HEK293 (cell line): Measurements from ENCODE around the gene PCBD2.

Source experiments
- CTCF ChIA-PET: fragments of 350-600 bp; formaldehyde crosslinking; extraction: SDS; loops from one replicate; lab custom pipeline; 2021; ENCODE audit warnings: antibody characterized with exemption; lab: Yijun Ruan, JAX
- POLR2A ChIA-PET: fragments of 300-600 bp; formaldehyde crosslinking; extraction: SDS; loops from one replicate; lab custom pipeline; 2020; ENCODE audit warnings: antibody characterized with exemption, inconsistent platforms; lab: Yijun Ruan, JAX
- H3K27ac ChIP-seq: fragments of 200-500 bp; sonication (Bioruptor generic); 2 replicates; pipeline ENCODE4 v1.5.1; 2014; ENCODE audit warnings: low read depth, low read length, control low read depth, inconsistent platforms; ENCODE audit errors: extremely low read depth
- H3K36me3 ChIP-seq, 2 experiments: fragments of 200-500 bp in 1 of 2; sonication (Bioruptor generic) in 1 of 2; 1 replicate in 1 of 2; 2 replicates in 1 of 2; pipeline ENCODE4 v1.5.1; 2014 to 2017; ENCODE audit warnings: inconsistent platforms in 2 of 2, low read length in 2 of 2; ENCODE audit not compliant: control insufficient read depth in 2 of 2, insufficient read depth in 1 of 2
- H3K4me1 ChIP-seq: fragments of 200-500 bp; sonication (Bioruptor generic); 2 replicates; pipeline ENCODE4 v1.5.1; 2014; ENCODE audit warnings: mild to moderate bottlenecking, low read length, inconsistent platforms; ENCODE audit not compliant: control insufficient read depth, insufficient read depth
- H3K4me3 ChIP-seq: 2 replicates; pipeline ENCODE4 v1.5.1; 2011; ENCODE audit warnings: low read depth, mild to moderate bottlenecking, control low read depth, low read length, moderate library complexity
- H3K9me3 ChIP-seq: fragments of 200-500 bp; sonication (Bioruptor generic); 2 replicates; pipeline ENCODE4 v1.5.1; 2014; ENCODE audit warnings: low read depth, low read length, inconsistent platforms; ENCODE audit not compliant: control insufficient read depth, insufficient read depth
- ATF2 ChIP-seq: fragments of 450-650 bp; formaldehyde crosslinking; IDR thresholded peaks from 2 replicates; pipeline ENCODE4 v1.5.1; 2016; ENCODE audit warnings: missing biosample characterization, missing genetic modification characterization, low read depth
- GLIS1 ChIP-seq: fragments of 450-650 bp; formaldehyde crosslinking; IDR thresholded peaks from 2 replicates; pipeline ENCODE4 v1.5.1; 2016; ENCODE audit warnings: missing biosample characterization, missing genetic modification characterization
- INSM2 ChIP-seq: fragments of 450-650 bp; formaldehyde crosslinking; IDR thresholded peaks from 2 replicates; pipeline ENCODE4 v1.5.1; 2016; ENCODE audit warnings: missing biosample characterization, missing genetic modification characterization
- KLF9 ChIP-seq: fragments of 450-650 bp; formaldehyde crosslinking; IDR thresholded peaks from 2 replicates; pipeline ENCODE4 v1.5.1; 2016; ENCODE audit warnings: missing biosample characterization, missing genetic modification characterization, low read depth
- ZBTB17 ChIP-seq: fragments of 450-650 bp; formaldehyde crosslinking; IDR thresholded peaks from 2 replicates; pipeline ENCODE4 v1.5.1; 2016; ENCODE audit warnings: missing biosample characterization, missing genetic modification characterization
- ZBTB6 ChIP-seq: fragments of 450-650 bp; formaldehyde crosslinking; IDR thresholded peaks from 2 replicates; pipeline ENCODE4 v1.5.1; 2017; ENCODE audit warnings: missing biosample characterization, missing genetic modification characterization
- ZFP3 ChIP-seq: fragments of 450-650 bp; formaldehyde crosslinking; IDR thresholded peaks from 2 replicates; pipeline ENCODE4 v1.5.1; 2016; ENCODE audit warnings: low read depth, missing biosample characterization, missing genetic modification characterization
- ZNF169 ChIP-seq: fragments of 450-650 bp; formaldehyde crosslinking; IDR thresholded peaks from 2 replicates; pipeline ENCODE4 v1.5.1; 2016; ENCODE audit warnings: missing biosample characterization, missing genetic modification characterization
- ZNF266 ChIP-seq: fragments of 450-650 bp; formaldehyde crosslinking; IDR thresholded peaks from 2 replicates; pipeline ENCODE4 v1.5.1; 2016; ENCODE audit warnings: missing biosample characterization, missing genetic modification characterization, low read depth
- ZNF362 ChIP-seq: fragments of 450-650 bp; formaldehyde crosslinking; IDR thresholded peaks from 2 replicates; pipeline ENCODE4 v1.5.1; 2016; ENCODE audit warnings: missing biosample characterization, missing genetic modification characterization
- ZNF366 ChIP-seq: fragments of 450-650 bp; formaldehyde crosslinking; conservative IDR thresholded peaks from 2 replicates; pipeline ENCODE4 v1.5.1; 2016; ENCODE audit warnings: missing biosample characterization, missing genetic modification characterization
- ZNF48 ChIP-seq: fragments of 450-650 bp; formaldehyde crosslinking; IDR thresholded peaks from 2 replicates; pipeline ENCODE4 v1.5.1; 2016; ENCODE audit warnings: missing biosample characterization, missing genetic modification characterization
- ZNF785 ChIP-seq: fragments of 450-650 bp; formaldehyde crosslinking; IDR thresholded peaks from 2 replicates; pipeline ENCODE4 v1.5.1; 2016; ENCODE audit warnings: missing biosample characterization, missing genetic modification characterization
- ZNF837 ChIP-seq: fragments of 450-650 bp; formaldehyde crosslinking; IDR thresholded peaks from 2 replicates; pipeline ENCODE4 v1.5.1; 2016; ENCODE audit warnings: missing biosample characterization, missing genetic modification characterization

Gene PCBD2

GRCh38 chr5:134857401-134857800 is 47.5 kb upstream of the PCBD2 start:
- no peak for TF ChIP-seq ZNF266 (tag by site-specific recombination)
- Histone ChIP-seq H3K27ac (no peak overlapping the region), H3K4me1 (no peaks in the 10 kb centered on the region), H3K9me3 (no peaks in the 10 kb centered on the region), H3K36me3 (peaks cover 64 to 71% of the 10 kb centered on the region in 2 experiments), H3K4me3 (no peak overlapping the region)
- ChIA-PET CTCF (interaction anchor here (0.6 to 0.7 kb wide), 2 partner anchors 9 to 163 kb away, joined by 3 read pairs; no protein-coding TSS in a partner anchor), POLR2A (interaction anchor here (0.5 to 1.1 kb wide), 3 partner anchors 9 to 12 kb away, joined by 3 to 5 read pairs (median 4); partner anchors contain the start of gene C5orf24)

GRCh38 chr5:134864707-134865106 is 40.2 kb upstream of the PCBD2 start:
- CTCF ChIA-PET = interaction anchor here (3.0 kb wide), 1 partner anchor 13 kb away, joined by 12 read pairs; no protein-coding TSS in a partner anchor
- no peak overlapping the region for H3K4me3 ChIP-seq
- H3K27ac ChIP-seq = no peak overlapping the region
- TF ChIP-seq GLIS1 (tag by site-specific recombination) (no peak), ZNF362 (no peak), INSM2 (tag by site-specific recombination) (no peak), ZFP3 (no peak), ZNF366 (tag by site-specific recombination) (no peak), ZNF785 (no peak), ZNF169 (tag by site-specific recombination) (no peak), ZNF48 (tag by site-specific recombination) (no peak), KLF9 (tag by site-specific recombination) (no peak), ATF2 (tag by site-specific recombination) (no peak)
- TF ChIP-seq, all 188 proteins: peak for 0
- POLR2A ChIA-PET = interaction anchor here (0.7 to 1.0 kb wide), 2 partner anchors 9 to 40 kb away, joined by 3 read pairs; no protein-coding TSS in a partner anchor
- Histone ChIP-seq H3K4me1 (no peaks in the 10 kb centered on the region), H3K36me3 (peaks cover 12 to 18% of the 10 kb centered on the region in 2 experiments), H3K9me3 (no peaks in the 10 kb centered on the region)

GRCh38 chr5:134873494-134873893 is 31.4 kb upstream of the PCBD2 start:
- POLR2A ChIA-PET = interaction anchor here (0.7 to 2.7 kb wide), 7 partner anchors 8 to 321 kb away, joined by 3 to 17 read pairs (median 5); partner anchors contain the start of genes C5orf24 and PCBD2
- Histone ChIP-seq H3K9me3 (no peaks in the 10 kb centered on the region), H3K27ac (peak overlapping the region; percentile 92; the same call in 1 of the 2 replicates), H3K36me3 (peaks cover 0 to 13% of the 10 kb centered on the region in 2 experiments; a peak in 1 of 3 replicates), H3K4me3 (no peak overlapping the region), H3K4me1 (no peaks in the 10 kb centered on the region; the same call in 1 of the 2 replicates)
- CTCF ChIA-PET = interaction anchor here (0.6 to 2.4 kb wide), 2 partner anchors 31 to 135 kb away, joined by 3 to 10 read pairs; partner anchors contain the start of genes CAMLG and PCBD2
- TF ChIP-seq ZNF837 (tag by site-specific recombination) (no peak), ZBTB6 (tag by site-specific recombination) (peak; percentile 75), ZBTB17 (tag by site-specific recombination) (peak; percentile 79)
